Measurements from ENCODE around the gene UQCRFS1. TPM values are rescaled to one million over a fixed set of nuclear protein-coding genes. Genes with fewer than 3 reads are reported as not detected.
"Not testable (repeated sequence)": the region's sequence is repeated elsewhere in the genome, so short reads cannot be mapped to it uniquely, and the experiment has no call there.

Gene UQCRFS1
- polyA plus RNA-seq, 2 of the 4 experiments (the other 2 are of a cell fraction) = 111 to 148 TPM

GRCh38 chr19:29255912-29256311, 43.0 kb upstream of the UQCRFS1 start:
- CTCF ChIA-PET = interaction anchor here (1.3 to 10.3 kb wide), 6 partner anchors 8 to 355 kb away, joined by 3 to 83 read pairs (median 6); no protein-coding TSS in a partner anchor

GRCh38 chr19:29255006-29255405, 42.1 kb upstream of the UQCRFS1 start:
- DNase-seq (ENCODE audit: low read depth in 1 of 2, low spot score in 1 of 2) = no peak

More at GRCh38 chr19:29255912-29256311, 43.0 kb upstream of the UQCRFS1 start:
- H3K4me2 ChIP-seq = no peak overlapping the region
- no peak for ATAC-seq
- no peak for DNase-seq (ENCODE audit: low read depth in 1 of 2, low spot score in 1 of 2)
- no peak overlapping the region for H3K4me3 ChIP-seq
- no peaks in the 10 kb centered on the region for H3K4me1 ChIP-seq
- H3K27ac ChIP-seq = no peak overlapping the region
- 0 out of 3 replicates have a peak, but pooled peaks cover 10% of the 10 kb centered on the region for H3K9me3 ChIP-seq
- FAIRE-seq = no peak
- TF ChIP-seq POLR2A (IDR thresholded peaks at IDR 0.05; ENCODE audit: low read length) (no peak), ESRRA (IDR thresholded peaks at IDR 0.05; ENCODE audit: borderline replicate concordance, low read length) (no peak), RAD21 (conservative IDR thresholded peaks at IDR 0.05 in 1 of 2, IDR thresholded peaks at IDR 0.05 in 1 of 2) (no peak), CTCF (IDR thresholded peaks at IDR 0.05) (no peak), KDM1A (IDR thresholded peaks at IDR 0.05; ENCODE audit: low read depth) (no peak), FOSL2 (IDR thresholded peaks at IDR 0.05) (no peak), FOSL2 (CRISPR knock-in tag; IDR thresholded peaks at IDR 0.05) (no peak), GATA3 (IDR thresholded peaks at IDR 0.05; ENCODE audit: borderline replicate concordance) (no peak), HDAC2 (IDR thresholded peaks at IDR 0.05) (no peak), NPAS2 (CRISPR knock-in tag; IDR thresholded peaks at IDR 0.05; ENCODE audit: borderline replicate concordance) (no peak)
- WGBS (ENCODE audit: missing lambda C conversion rate) = 48% methylated on average over 8 of the region's 8 CpGs
- POLR2A ChIA-PET = no interaction called here

GRCh38 chr19:29249798-29250197, 36.8 kb upstream of the UQCRFS1 start:
- H3K27ac ChIP-seq; ATAC-seq; H3K4me2 ChIP-seq; FAIRE-seq; DNase-seq (ENCODE audit: low read depth in 1 of 2, low spot score in 1 of 2); POLR2A ChIA-PET; H3K4me1 ChIP-seq; H3K4me3 ChIP-seq; H3K9me3 ChIP-seq: not testable (repeated sequence)
- CTCF ChIA-PET = interaction anchor here (7.8 kb wide), 1 partner anchor 10 kb away, joined by 83 read pairs; no protein-coding TSS in a partner anchor
- 17% methylated on average over 3 of the region's 3 CpGs for WGBS (ENCODE audit: missing lambda C conversion rate)

More at GRCh38 chr19:29255006-29255405, 42.1 kb upstream of the UQCRFS1 start:
- Histone ChIP-seq H3K4me3 (no peak overlapping the region), H3K27ac (no peak overlapping the region), H3K9me3 (0 out of 3 replicates have a peak, but pooled peaks cover 10% of the 10 kb centered on the region), H3K4me1 (no peaks in the 10 kb centered on the region), H3K4me2 (no peak overlapping the region)
- TF ChIP-seq ZSCAN20 (CRISPR knock-in tag; IDR thresholded peaks at IDR 0.05) = no peak
- TF ChIP-seq FOSL2 (IDR thresholded peaks at IDR 0.05) = no peak
- no peak for TF ChIP-seq FOSL2 (CRISPR knock-in tag; IDR thresholded peaks at IDR 0.05)
- TF ChIP-seq USF2 (IDR thresholded peaks at IDR 0.05) = no peak
- no peak for TF ChIP-seq HDAC2 (IDR thresholded peaks at IDR 0.05)
- no peak for TF ChIP-seq HOXA7 (CRISPR knock-in tag; IDR thresholded peaks at IDR 0.05)
- no peak for TF ChIP-seq CHD2 (IDR thresholded peaks at IDR 0.05; ENCODE audit: low read length, partially characterized antibody)
- TF ChIP-seq GATA3 (IDR thresholded peaks at IDR 0.05; ENCODE audit: borderline replicate concordance) = no peak
- TF ChIP-seq ATOH8 (CRISPR knock-in tag; IDR thresholded peaks at IDR 0.05; ENCODE audit: low read depth) = no peak
- no peak for TF ChIP-seq MYC (IDR thresholded peaks at IDR 0.05; ENCODE audit: borderline replicate concordance, low read length)
- TF ChIP-seq REST (IDR thresholded peaks at IDR 0.05) = no peak
- no peak for TF ChIP-seq EHMT2 (IDR thresholded peaks at IDR 0.05; ENCODE audit: low read depth)
- 24% methylated on average over 9 of the region's 9 CpGs for WGBS (ENCODE audit: missing lambda C conversion rate)
- FAIRE-seq = no peak
- no peak for ATAC-seq
- ChIA-PET POLR2A (no interaction called here), CTCF (interaction anchor here (1.4 to 10.3 kb wide), 5 partner anchors 8 to 273 kb away, joined by 3 to 83 read pairs (median 8); no protein-coding TSS in a partner anchor)
